ENCODE data around the gene IGSF21.

The IGSF21 gene

GRCh38 chr1:18307329-18307898 lies 199.8 kb downstream of the IGSF21 start:
- no peak for DNase-seq

- no peak for DNase-seq
Observed at GRCh38 chr1:18309552-18310155, 202.1 kb downstream of the IGSF21 start.

GRCh38 chr1:18312961-18313360 lies 205.4 kb downstream of the IGSF21 start:
- no peak for DNase-seq

- DNase-seq, result no peak
Observed at GRCh38 chr1:18313523-18313922, 205.9 kb downstream of the IGSF21 start.

GRCh38 chr1:18314399-18314798 lies 206.8 kb downstream of the IGSF21 start:
- DNase-seq, result no peak

GRCh38 chr1:18315449-18315848 lies 207.9 kb downstream of the IGSF21 start:
- DNase-seq, result no peak

GRCh38 chr1:18316764-18317163 lies 209.2 kb downstream of the IGSF21 start:
- no peak for DNase-seq

GRCh38 chr1:18319099-18319498 lies 211.5 kb downstream of the IGSF21 start:
- DNase-seq, result no peak

- DNase-seq, result no peak
Observed at GRCh38 chr1:18320051-18320450, 212.5 kb downstream of the IGSF21 start.

- DNase-seq, result no peak
Observed at GRCh38 chr1:18322368-18323032, 214.9 kb downstream of the IGSF21 start.

- DNase-seq, result no peak
Observed at GRCh38 chr1:18323259-18323658, 215.7 kb downstream of the IGSF21 start.

GRCh38 chr1:18324246-18324645 lies 216.6 kb downstream of the IGSF21 start:
- no peak for DNase-seq

GRCh38 chr1:18325136-18325535 lies 217.5 kb downstream of the IGSF21 start:
- DNase-seq, result no peak

GRCh38 chr1:18326211-18326897 lies 218.8 kb downstream of the IGSF21 start:
- no peak for DNase-seq

GRCh38 chr1:18327650-18328049 lies 220.1 kb downstream of the IGSF21 start:
- no peak for DNase-seq

GRCh38 chr1:18328803-18329202 lies 221.2 kb downstream of the IGSF21 start:
- DNase-seq, result no peak

- DNase-seq, result no peak
Observed at GRCh38 chr1:18329469-18330253, 222.1 kb downstream of the IGSF21 start.

- no peak for DNase-seq
Observed at GRCh38 chr1:18332576-18332975, 225.0 kb downstream of the IGSF21 start.

- no peak for DNase-seq
Observed at GRCh38 chr1:18333220-18333619, 225.6 kb downstream of the IGSF21 start.

- DNase-seq, result no peak
Observed at GRCh38 chr1:18336801-18337200, 229.2 kb downstream of the IGSF21 start.

- DNase-seq, result no peak
Observed at GRCh38 chr1:18337757-18338156, 230.2 kb downstream of the IGSF21 start.

- DNase-seq, result no peak
Observed at GRCh38 chr1:18339161-18339560, 231.6 kb downstream of the IGSF21 start.

GRCh38 chr1:18340158-18340764 lies 232.7 kb downstream of the IGSF21 start:
- DNase-seq, result no peak

Measured in CD4-positive, alpha-beta T cell treated with Interleukin-15 for 1 hour (primary cell).